ENCODE measurements around the gene BAMBI.

Gene BAMBI

GRCh38 chr10:28661035-28661434 lies 16.3 kb upstream of the BAMBI start:
- CTCF ChIA-PET: no interaction called here
- POLR2A ChIA-PET (ENCODE audit: low non-redundant PET): no interaction called here
- peak; percentile 57 for DNase-seq (ENCODE audit: low spot score)

GRCh38 chr10:28663576-28664368 lies 13.5 kb upstream of the BAMBI start:
- peak; percentile 77 for DNase-seq (ENCODE audit: low spot score)
- CTCF ChIA-PET: interaction anchor here (0.5 to 2.1 kb wide), 28 partner anchors 10 to 960 kb away, joined by 3 to 26 read pairs (median 4); partner anchors contain the start of gene BAMBI
- peak; percentile 95 for TF ChIP-seq CTCF (conservative IDR thresholded peaks at IDR 0.05; ENCODE audit: low read depth)
- H3K27ac ChIP-seq: no peak overlapping the region
- POLR2A ChIA-PET (ENCODE audit: low non-redundant PET): no interaction called here

More at GRCh38 chr10:28661035-28661434, 16.3 kb upstream of the BAMBI start:
- no peak for TF ChIP-seq CTCF (conservative IDR thresholded peaks at IDR 0.05; ENCODE audit: low read depth)
- H3K27ac ChIP-seq: no peak overlapping the region

GRCh38 chr10:28664369-28664740 lies 13.0 kb upstream of the BAMBI start:
- CTCF ChIA-PET: interaction anchor here (0.5 to 2.1 kb wide), 25 partner anchors 9 to 650 kb away, joined by 3 to 26 read pairs (median 4); partner anchors contain the start of gene BAMBI
- no peak overlapping the region for H3K27ac ChIP-seq
- TF ChIP-seq CTCF (conservative IDR thresholded peaks at IDR 0.05; ENCODE audit: low read depth): no peak
- POLR2A ChIA-PET (ENCODE audit: low non-redundant PET): no interaction called here
- DNase-seq (ENCODE audit: low spot score): no peak

GRCh38 chr10:28666751-28667467 lies 10.4 kb upstream of the BAMBI start:
- ChIA-PET CTCF (interaction anchor here (0.7 kb wide), 1 partner anchor 88 kb away, joined by 5 read pairs; no protein-coding TSS in a partner anchor), POLR2A (ENCODE audit: low non-redundant PET) (no interaction called here)
- H3K27ac ChIP-seq: no peak overlapping the region
- DNase-seq (ENCODE audit: low spot score): no peak
- no peak for TF ChIP-seq CTCF (conservative IDR thresholded peaks at IDR 0.05; ENCODE audit: low read depth)

- ChIA-PET POLR2A (ENCODE audit: low non-redundant PET) (no interaction called here), CTCF (no interaction called here)
- no peak overlapping the region for H3K27ac ChIP-seq
- TF ChIP-seq CTCF (conservative IDR thresholded peaks at IDR 0.05; ENCODE audit: low read depth): no peak
- peak; percentile 35 for DNase-seq (ENCODE audit: low spot score)
Observed at GRCh38 chr10:28668363-28669226, 8.7 kb upstream of the BAMBI start.
